ENCODE measurements around the gene ANKFN1. TPM values are rescaled to one million over a fixed set of nuclear protein-coding genes. Genes with fewer than 3 reads are reported as not detected.

The ANKFN1 gene
- total RNA-seq, 1 experiment from 2014 or later: not detected

DNA sequence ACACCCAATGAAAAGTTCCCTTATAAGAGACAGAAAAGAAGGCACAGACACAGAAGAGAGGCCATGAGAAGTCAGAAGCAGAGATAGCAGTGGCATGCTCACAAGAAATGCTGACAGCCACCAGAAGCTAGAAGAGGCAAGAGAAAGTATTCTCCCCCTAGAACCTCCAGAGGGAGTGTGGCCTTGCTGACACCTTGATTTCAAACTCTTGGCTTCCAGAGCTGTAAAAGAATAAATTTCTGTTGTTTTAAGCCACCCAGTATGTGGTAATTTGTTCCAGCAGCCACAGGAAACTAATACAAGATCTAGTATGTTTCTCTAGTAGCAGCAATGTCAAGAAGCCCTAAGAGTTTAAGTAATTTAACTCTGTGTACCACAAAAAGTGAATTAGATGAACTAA, 353.1 kb downstream of the ANKFN1 start:
- no peak overlapping the region for H3K4me3 Mint-ChIP-seq
- no peak overlapping the region for H4K5ac ChIP-seq (ENCODE audit: insufficient read length, low read depth, low read length)
- no peak overlapping the region for H2AK5ac ChIP-seq (ENCODE audit: insufficient read length, low read length)
- H3K23ac ChIP-seq (ENCODE audit: insufficient read length, low read depth, low read length): no peak overlapping the region
- H3K27me3 Mint-ChIP-seq (ENCODE audit: low read depth): no peaks in the 10 kb centered on the region; the same call in 1 of the 2 replicates
- no peak overlapping the region for H3K14ac ChIP-seq (ENCODE audit: insufficient read depth, low read length)
- no peak overlapping the region for H2BK12ac ChIP-seq (ENCODE audit: insufficient read length, low read depth, low read length)
- no peaks in the 10 kb centered on the region for H3K4me1 Mint-ChIP-seq
- no peaks in the 10 kb centered on the region for H3K36me3 Mint-ChIP-seq (ENCODE audit: insufficient read depth in 1 of 3, low read depth in 3 of 3)
- H3K4me2 ChIP-seq (ENCODE audit: insufficient read depth, insufficient read length, low read length): no peak overlapping the region
- no peak for DNase-seq
- no peak overlapping the region for H2BK15ac ChIP-seq (ENCODE audit: low read depth, low read length)
- H4K91ac ChIP-seq (ENCODE audit: insufficient read length, low read depth, low read length): no peak overlapping the region
- H4K8ac ChIP-seq (replicated peaks; ENCODE audit: insufficient read length, low read depth, low read length): no peak overlapping the region
- no peak overlapping the region for H3K9ac ChIP-seq (ENCODE audit: extremely low read depth, insufficient read length, low read length)
- TF ChIP-seq, protein P1, sequence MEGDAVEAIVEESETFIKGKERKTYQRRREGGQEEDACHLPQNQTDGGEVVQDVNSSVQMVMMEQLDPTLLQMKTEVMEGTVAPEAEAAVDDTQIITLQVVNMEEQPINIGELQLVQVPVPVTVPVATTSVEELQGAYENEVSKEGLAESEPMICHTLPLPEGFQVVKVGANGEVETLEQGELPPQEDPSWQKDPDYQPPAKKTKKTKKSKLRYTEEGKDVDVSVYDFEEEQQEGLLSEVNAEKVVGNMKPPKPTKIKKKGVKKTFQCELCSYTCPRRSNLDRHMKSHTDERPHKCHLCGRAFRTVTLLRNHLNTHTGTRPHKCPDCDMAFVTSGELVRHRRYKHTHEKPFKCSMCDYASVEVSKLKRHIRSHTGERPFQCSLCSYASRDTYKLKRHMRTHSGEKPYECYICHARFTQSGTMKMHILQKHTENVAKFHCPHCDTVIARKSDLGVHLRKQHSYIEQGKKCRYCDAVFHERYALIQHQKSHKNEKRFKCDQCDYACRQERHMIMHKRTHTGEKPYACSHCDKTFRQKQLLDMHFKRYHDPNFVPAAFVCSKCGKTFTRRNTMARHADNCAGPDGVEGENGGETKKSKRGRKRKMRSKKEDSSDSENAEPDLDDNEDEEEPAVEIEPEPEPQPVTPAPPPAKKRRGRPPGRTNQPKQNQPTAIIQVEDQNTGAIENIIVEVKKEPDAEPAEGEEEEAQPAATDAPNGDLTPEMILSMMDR (conservative IDR thresholded peaks at IDR 0.05): no peak; the same call in 2 of the 3 replicates
- no peaks in the 10 kb centered on the region for H4K20me1 ChIP-seq (ENCODE audit: control insufficient read depth, insufficient read depth, insufficient read length)
- H3K27ac Mint-ChIP-seq: no peak overlapping the region
- no peaks in the 10 kb centered on the region for H3K27me3 ChIP-seq (ENCODE audit: insufficient read depth, low read length)
- no peak overlapping the region for H3T11ph ChIP-seq (ENCODE audit: low read length)
- H2AFZ ChIP-seq (ENCODE audit: low read length): no peak overlapping the region
- no peaks in the 10 kb centered on the region for H3K9me3 Mint-ChIP-seq
- H3K4me1 ChIP-seq (ENCODE audit: insufficient read depth, low read length): no peaks in the 10 kb centered on the region
- no peak overlapping the region for H3K27ac ChIP-seq (ENCODE audit: insufficient read length, low read depth, low read length)
- H3K23me2 ChIP-seq (ENCODE audit: insufficient read length, low read depth, low read length, poor library complexity, severe bottlenecking): no peaks in the 10 kb centered on the region
- H2BK120ac ChIP-seq (ENCODE audit: low read depth, low read length, poor library complexity, severe bottlenecking): no peak overlapping the region
- no peak overlapping the region for H2BK5ac ChIP-seq (ENCODE audit: insufficient read length, low read length)
- H2BK20ac ChIP-seq (ENCODE audit: low read depth, low read length, poor library complexity, severe bottlenecking): no peak overlapping the region
- H3K79me1 ChIP-seq (ENCODE audit: insufficient read depth, low read depth, low read length, poor library complexity, severe bottlenecking): no peaks in the 10 kb centered on the region
- no peak overlapping the region for H3K56ac ChIP-seq (ENCODE audit: insufficient read length, low read depth, low read length)
- H3K18ac ChIP-seq (ENCODE audit: insufficient read length, low read depth, low read length): no peak overlapping the region
- no peaks in the 10 kb centered on the region for H3K9me3 ChIP-seq (ENCODE audit: control insufficient read depth, low read depth, low read length)
- H3K79me2 ChIP-seq (ENCODE audit: insufficient read depth, low read length): no peaks in the 10 kb centered on the region
- no peak overlapping the region for H3K4ac ChIP-seq (ENCODE audit: low read depth, low read length)
